Keratinocyte (primary cell): ENCODE measurements around the gene SNX14.

Experiments used
- EZH2 ChIP-seq: IDR thresholded peaks from one replicate; pipeline ENCODE4 v1.6.1; 2012; ENCODE audit warnings: inconsistent platforms, mild to moderate bottlenecking, low read length, moderate library complexity
- TF ChIP-seq, protein P1 (sequence below), 3 experiments: IDR thresholded peaks in 1 of 3; conservative IDR thresholded peaks in 1 of 3; optimal IDR thresholded peaks in 1 of 3; 2 replicates in 2 of 3; 3 replicates in 1 of 3; pipeline versions ENCODE3 to v1.5.1; 2011; ENCODE audit warnings: low read length in 3 of 3, mild to moderate bottlenecking in 3 of 3, moderate library complexity in 2 of 3, control low read depth in 1 of 3, inconsistent platforms in 1 of 3; ENCODE audit not compliant: insufficient read depth in 2 of 3; ENCODE audit errors: extremely low read depth in 1 of 3

DNA sequence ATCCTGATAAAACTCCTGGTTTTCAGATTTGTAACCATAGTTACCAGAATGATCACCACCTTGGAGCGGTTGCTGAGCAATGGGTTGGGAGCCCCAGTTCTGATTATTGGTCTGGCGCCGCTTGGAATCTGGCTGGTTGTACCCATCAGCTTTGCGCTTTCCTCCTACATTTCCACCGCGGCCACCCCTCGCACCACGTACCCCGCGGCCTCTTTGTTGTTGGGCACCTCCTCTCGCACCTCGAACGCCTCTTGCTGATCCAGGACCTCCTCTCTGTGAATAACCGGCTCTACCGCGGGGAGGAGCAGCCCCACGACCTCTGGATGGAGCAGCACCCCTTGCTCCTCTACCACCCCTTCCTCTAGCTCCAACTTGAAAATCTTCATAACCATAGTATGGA, 21.1 kb upstream of the SNX14 start:
- TF ChIP-seq, protein P1, sequence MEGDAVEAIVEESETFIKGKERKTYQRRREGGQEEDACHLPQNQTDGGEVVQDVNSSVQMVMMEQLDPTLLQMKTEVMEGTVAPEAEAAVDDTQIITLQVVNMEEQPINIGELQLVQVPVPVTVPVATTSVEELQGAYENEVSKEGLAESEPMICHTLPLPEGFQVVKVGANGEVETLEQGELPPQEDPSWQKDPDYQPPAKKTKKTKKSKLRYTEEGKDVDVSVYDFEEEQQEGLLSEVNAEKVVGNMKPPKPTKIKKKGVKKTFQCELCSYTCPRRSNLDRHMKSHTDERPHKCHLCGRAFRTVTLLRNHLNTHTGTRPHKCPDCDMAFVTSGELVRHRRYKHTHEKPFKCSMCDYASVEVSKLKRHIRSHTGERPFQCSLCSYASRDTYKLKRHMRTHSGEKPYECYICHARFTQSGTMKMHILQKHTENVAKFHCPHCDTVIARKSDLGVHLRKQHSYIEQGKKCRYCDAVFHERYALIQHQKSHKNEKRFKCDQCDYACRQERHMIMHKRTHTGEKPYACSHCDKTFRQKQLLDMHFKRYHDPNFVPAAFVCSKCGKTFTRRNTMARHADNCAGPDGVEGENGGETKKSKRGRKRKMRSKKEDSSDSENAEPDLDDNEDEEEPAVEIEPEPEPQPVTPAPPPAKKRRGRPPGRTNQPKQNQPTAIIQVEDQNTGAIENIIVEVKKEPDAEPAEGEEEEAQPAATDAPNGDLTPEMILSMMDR (optimal IDR thresholded peaks at IDR 0.05 in 1 of 3, IDR thresholded peaks at IDR 0.05 in 1 of 3, conservative IDR thresholded peaks at IDR 0.05 in 1 of 3; ENCODE audit: extremely low read depth in 1 of 3, insufficient read depth in 2 of 3, low read length in 3 of 3): no peak
- TF ChIP-seq EZH2: no peak
